Stimulated activated CD4-positive, alpha-beta T cell treated with anti-CD3 and anti-CD28 coated beads, Interleukin-4, amount 100 ng/mL, for 24 hours (primary cell): ENCODE results near the gene CASK.

ENCODE experiments used
- DNase-seq: peaks from one replicate; pipeline ENCODE4 v3.0.0-alpha.2; 2020

Gene CASK

GRCh38 chrX:41906515-41907187 lies 16.7 kb downstream of the CASK start:
- DNase-seq = peak; percentile 28

- no peak for DNase-seq
Measured at GRCh38 chrX:41903544-41903943, 19.8 kb downstream of the CASK start.

DNA sequence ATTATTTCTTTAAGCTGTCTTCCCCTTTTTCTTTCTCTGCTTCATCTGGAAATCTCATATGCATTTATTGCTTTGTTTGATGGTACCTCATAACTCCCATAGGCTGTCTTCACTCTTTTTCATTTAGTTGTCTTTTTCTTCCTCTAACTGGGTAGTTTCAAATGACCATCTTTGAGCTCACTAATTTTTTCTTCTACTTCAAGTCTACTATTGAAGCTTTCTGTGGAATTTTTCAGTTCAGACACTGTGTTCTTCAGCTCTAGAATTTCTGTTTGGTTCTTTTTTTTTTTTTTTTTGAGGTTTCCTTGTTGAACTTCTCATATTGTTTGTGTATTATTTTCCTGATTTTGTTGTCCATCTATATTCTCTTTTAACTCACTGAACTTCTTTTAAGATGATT lies 23.0 kb downstream of the CASK start:
- no peak for DNase-seq

GRCh38 chrX:41895826-41896225 lies 27.5 kb downstream of the CASK start:
- no peak for DNase-seq

GRCh38 chrX:41890026-41890423 lies 33.3 kb downstream of the CASK start:
- DNase-seq = no peak

DNA sequence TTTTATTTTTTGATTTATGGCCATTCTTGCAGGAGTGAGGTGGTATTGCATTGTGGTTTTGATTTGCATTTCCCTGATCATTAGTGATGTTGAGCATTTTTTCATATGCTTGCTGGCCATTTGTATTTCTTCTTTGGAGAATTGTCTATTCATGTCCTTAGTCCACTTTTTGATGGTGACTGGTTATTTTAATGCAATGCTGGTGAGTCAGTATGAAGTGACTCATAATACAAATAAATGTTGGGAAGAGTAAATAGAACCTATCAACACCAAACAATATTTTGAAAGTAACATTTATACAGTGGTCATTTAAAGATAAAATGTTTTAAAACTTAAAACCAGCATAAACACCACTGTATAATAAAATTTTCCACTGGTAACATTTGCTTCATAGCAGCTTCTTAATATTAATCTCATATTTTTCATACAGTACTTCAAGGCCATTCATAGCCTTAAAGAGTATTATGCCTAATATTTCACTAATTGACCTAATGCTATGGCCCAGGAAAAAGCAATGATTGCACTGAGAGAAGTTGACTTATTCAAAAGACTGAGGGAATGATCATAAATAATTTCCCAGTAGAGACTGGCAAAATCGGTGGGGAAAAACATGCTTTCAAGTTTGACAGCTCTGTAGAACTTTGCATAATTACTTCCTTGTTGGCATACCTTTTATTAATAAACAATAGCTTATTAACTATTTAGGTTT lies 33.9 kb downstream of the CASK start:
- DNase-seq = no peak

DNA sequence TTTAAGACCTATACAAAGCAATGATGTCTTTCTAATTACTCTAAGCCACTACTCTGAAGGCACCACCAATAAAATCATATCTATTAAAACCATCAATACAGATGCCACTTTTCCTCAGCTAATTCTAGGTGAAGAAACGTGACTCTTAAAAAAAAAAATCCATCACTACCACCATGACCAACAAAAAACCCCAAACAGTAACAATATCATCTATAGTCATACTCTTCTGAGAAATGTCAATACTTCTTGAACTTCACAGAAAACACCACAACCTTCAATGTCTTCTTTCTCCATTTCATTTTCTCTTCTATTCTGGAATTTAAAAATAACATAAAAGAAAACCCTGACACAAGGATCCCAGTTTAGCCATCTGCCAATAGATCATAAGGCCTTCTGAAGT lies 35.7 kb downstream of the CASK start:
- DNase-seq = no peak

DNA sequence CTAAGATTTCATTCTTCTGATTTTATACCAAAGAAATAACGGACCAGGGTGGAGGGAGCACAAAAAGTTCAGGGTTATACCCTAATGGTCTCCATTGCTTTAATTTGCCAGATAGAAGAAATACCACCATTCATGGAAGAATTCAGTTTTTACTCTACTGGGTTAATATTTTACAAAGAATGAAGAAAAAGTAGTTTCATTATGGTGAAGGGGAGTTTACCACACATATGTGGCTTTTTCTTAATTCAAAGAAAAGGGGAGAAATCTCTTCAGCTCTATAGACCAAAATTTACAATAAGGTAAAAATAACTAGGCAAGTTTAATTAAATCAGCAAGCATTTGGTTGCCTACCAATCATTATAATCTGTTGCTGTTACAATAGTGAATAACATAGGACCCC lies 37.6 kb downstream of the CASK start:
- no peak for DNase-seq

GRCh38 chrX:41881166-41881565 lies 42.2 kb downstream of the CASK start:
- no peak for DNase-seq

DNA sequence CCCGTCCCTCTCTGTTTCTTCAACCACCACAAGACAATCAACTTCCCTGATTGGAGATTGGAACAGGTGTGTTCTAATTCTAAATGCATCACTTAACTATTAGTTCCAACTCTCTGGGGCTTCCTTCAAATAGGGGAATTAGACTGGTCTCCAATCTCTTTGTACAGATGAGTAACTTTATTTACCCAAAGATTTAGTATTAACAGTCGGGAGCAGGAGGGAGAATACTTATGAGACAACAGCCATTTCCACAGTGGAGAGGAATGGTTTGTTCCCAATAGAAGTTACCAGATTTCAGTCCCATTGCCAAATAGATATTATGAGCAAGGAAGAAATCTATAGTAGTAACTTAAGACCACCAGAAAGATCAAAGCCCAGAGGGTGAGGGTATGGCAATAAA lies 46.2 kb downstream of the CASK start:
- DNase-seq = no peak

DNA sequence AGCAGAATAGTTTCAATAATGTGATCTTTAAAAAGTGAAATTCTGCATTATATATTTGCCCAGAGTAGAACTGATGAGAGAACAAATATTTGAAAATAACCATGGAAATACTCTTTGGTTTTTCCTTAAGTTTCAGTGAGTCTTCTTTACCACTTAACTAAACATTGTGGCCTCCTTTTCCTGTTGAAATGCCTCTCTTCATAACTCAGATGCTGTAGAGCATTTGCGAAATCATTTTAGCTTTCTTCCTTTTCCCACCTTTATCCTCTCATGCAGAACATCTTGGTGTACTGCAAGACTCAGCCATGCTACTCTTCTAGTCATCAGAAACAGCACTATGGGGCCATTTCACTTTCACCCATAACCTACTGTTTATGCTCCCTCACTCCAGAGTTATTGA lies 48.2 kb downstream of the CASK start:
- no peak for DNase-seq

- DNase-seq = no peak
Measured at GRCh38 chrX:41870719-41871151, 52.6 kb downstream of the CASK start.

GRCh38 chrX:41868392-41868977 lies 54.9 kb downstream of the CASK start:
- DNase-seq = no peak

- DNase-seq = no peak
Measured at GRCh38 chrX:41863343-41864203, 59.8 kb downstream of the CASK start.

DNA sequence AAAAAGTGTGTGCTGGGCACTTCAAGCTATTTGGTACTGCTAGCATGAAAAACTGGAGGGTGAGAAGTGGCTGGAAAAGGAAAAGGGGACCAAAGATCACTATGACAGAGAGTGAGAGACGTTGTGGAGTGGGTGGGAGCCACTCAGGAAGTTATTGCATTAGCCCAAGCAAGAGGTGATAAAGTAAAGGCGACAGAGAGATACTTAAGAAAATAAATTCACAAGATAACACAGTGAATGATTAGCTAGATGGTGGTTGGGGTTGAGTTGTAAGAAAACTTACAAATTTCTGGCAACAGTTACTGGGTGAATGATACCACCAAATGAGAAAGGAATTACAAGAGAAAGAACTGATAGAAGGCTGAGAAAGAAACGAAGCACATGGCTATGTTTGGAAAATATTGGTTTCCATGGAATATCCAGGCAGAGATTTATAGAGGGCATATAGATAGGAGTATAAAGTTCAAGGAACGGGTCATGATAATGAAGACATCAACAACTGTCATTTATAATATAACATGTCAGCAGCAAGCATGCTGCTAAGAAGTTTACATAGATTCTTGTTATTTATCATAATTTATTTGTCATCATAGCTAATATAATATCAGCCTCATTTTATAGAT lies 60.7 kb downstream of the CASK start:
- DNase-seq = no peak

DNA sequence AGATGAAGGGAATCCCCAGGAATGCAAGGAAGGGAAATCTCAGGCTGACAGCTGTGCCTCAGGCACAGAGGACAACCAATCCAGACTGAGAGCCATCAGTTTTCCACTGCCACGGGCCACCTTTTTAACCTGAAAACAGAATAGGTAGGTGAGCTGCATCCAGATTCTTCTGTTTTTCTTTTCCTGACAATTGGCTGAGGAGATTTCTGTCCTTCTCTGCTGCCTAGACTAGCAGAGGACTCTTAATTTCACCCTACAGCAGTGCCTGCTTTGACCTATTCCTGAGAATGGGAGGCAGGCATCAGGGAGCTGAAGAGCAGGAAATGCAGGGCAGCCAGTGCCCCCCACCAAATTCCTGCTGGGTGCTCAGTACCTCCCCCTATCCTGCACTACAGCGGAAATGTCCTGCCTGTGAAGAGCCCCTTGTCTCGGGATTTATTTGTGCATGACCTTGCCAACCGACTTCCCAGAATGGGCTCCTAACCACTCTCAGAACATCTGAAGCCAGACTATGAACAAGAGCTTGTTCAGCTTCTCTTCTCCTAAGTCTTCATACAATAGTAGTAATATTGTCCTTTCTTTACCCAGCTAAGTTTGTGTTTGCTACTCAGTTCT lies 65.1 kb downstream of the CASK start:
- no peak for DNase-seq

DNA sequence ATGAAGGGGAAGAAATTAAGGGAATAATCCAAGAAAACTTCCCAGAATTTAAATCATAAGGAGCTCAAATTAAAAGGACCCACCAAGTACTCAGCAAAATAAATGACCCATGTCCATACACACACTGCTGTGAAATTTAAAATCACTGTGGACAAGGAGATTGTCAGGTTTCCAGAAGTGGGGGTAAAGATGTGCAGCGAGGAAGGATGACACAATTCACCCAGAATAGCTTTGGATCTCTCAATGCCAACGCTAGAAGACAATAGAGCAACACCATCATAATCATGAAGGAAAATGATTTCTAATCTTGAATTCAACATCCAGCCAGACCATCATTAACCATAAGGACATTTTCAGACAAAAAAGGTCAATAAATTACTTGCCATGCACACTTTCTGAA lies 65.7 kb downstream of the CASK start:
- DNase-seq = no peak

GRCh38 chrX:41846714-41847113 lies 76.6 kb downstream of the CASK start:
- no peak for DNase-seq

- DNase-seq = no peak
Measured at GRCh38 chrX:41837270-41837944, 85.9 kb downstream of the CASK start.

DNA sequence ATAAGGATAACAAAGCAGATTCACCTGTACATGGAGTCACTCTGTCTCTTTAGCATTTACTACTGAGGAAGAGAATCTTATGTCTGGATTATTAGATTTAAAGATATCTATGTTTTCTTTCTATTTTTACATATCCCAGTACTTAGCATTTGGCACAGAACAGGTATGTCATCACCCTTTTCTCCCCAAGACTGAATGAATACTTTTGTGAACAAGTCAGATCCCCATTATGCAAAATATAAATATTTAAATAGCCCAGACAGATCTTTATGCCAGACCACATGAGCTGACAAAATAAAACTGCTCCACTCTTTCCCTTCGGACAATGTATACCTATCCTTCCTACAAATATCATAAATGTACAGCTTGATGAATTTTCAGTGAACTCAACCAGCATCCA lies 94.5 kb downstream of the CASK start:
- DNase-seq = no peak

DNA sequence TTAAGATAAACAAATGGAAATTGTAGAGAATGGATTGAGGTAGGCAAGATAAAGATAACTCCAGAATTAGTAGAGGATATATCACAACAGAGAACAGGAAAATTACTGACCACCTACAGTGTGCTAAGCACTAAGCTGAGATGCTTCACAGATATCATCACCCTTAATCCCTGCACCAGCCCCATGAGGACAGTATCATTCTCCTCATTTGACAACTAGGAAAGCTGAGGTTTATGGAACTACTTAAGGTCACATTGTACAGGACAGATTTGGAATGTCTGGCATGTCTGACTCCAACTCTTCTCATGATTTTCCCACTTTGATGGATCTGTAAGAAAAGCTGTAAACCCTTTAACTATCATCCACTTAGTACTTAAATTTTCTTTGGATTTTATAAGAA lies 95.5 kb downstream of the CASK start:
- DNase-seq = no peak

DNA sequence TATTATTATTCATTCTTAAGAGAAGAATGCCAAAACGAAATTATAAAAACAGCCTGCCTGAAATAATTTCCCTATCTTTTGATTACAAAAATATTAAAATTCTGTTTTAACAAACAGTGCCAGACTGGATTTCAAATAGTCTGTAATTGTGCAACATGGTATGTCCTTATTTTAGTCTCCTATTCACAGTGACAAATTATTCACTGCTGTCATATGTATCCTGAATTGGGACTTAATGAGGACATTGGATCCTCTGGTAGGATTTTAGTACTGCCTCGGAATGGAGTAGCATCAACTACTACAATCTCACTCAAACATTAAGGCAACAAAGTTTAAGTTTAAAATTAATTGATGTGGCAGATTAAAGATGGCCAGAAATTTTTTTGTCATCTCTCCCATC lies 97.6 kb downstream of the CASK start:
- no peak for DNase-seq
